AG10803 (cell line): Measurements from ENCODE around the gene APLP1.

Source experiments
- DNase-seq: peaks from one replicate; pipeline ENCODE4 v3.0.0; 2010; ENCODE audit warnings: low read depth
- H3K4me3 ChIP-seq: 2 replicates; pipeline ENCODE4 v1.5.1; 2011; ENCODE audit warnings: mild to moderate bottlenecking, low read length, control low read depth
- TF ChIP-seq, protein P1 (sequence below): conservative IDR thresholded peaks from 2 replicates; pipeline ENCODE4 v1.5.1; 2011; ENCODE audit warnings: mild to moderate bottlenecking, low read length, control low read depth, inconsistent platforms

APLP1 gene

DNA sequence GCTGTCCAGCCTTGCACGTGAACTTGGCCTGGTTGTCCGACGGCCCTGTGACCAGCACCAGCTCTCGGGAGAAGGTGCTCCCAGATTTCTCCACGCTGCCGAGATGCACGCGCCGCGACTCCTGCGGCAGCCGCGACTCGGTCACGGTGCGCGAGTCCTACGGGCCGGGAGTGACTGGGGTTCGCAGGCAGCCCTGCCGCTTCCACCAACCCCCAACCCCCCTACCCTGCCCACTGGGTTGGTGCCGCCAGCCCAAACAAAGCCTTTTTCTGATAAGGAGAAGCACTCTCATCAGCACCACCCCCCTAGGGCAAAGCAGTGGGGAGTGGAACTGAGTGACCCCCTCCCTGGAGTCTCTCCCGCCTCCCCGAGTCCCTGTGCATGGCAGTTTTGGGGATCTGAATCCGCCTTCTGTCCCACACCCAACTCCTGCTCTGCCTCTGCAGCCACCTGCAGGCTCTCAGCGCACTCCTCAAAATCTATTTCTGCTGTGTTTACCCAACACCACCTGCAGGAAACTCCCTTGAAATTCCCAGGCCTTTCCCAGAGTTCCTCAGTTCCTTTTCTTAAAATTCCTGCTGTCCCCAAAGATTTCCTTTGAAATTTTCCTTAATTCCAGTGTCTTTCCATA, 22.2 kb upstream of the APLP1 start:
- TF ChIP-seq, protein P1, sequence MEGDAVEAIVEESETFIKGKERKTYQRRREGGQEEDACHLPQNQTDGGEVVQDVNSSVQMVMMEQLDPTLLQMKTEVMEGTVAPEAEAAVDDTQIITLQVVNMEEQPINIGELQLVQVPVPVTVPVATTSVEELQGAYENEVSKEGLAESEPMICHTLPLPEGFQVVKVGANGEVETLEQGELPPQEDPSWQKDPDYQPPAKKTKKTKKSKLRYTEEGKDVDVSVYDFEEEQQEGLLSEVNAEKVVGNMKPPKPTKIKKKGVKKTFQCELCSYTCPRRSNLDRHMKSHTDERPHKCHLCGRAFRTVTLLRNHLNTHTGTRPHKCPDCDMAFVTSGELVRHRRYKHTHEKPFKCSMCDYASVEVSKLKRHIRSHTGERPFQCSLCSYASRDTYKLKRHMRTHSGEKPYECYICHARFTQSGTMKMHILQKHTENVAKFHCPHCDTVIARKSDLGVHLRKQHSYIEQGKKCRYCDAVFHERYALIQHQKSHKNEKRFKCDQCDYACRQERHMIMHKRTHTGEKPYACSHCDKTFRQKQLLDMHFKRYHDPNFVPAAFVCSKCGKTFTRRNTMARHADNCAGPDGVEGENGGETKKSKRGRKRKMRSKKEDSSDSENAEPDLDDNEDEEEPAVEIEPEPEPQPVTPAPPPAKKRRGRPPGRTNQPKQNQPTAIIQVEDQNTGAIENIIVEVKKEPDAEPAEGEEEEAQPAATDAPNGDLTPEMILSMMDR: no peak
- H3K4me3 ChIP-seq: no peak overlapping the region
- DNase-seq: no peak

DNA sequence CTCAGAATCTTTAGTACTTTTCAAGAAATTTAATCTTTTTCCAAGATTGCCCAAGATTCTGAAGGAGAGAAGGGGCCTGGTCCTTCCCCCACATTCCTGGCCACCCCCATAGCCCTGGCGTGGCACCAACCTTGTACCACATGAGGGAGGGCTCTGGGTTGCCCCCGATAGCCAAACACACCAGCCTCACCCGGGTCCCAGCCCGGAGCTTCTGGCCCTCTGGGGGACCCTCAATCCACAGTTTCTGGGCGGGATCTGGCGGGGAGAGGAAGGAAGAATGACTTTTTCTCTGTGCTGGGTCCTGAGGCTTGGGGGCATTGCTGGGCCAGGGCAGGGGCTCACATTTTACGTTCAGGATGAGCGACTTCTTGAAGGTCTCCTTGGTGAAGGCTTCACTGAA, 20.5 kb upstream of the APLP1 start:
- no peak for DNase-seq
- H3K4me3 ChIP-seq: no peak overlapping the region
- TF ChIP-seq, protein P1: no peak

GRCh38 chr19:35848486-35848885, 19.9 kb upstream of the APLP1 start:
- TF ChIP-seq, protein P1: no peak
- H3K4me3 ChIP-seq: no peak overlapping the region

DNA sequence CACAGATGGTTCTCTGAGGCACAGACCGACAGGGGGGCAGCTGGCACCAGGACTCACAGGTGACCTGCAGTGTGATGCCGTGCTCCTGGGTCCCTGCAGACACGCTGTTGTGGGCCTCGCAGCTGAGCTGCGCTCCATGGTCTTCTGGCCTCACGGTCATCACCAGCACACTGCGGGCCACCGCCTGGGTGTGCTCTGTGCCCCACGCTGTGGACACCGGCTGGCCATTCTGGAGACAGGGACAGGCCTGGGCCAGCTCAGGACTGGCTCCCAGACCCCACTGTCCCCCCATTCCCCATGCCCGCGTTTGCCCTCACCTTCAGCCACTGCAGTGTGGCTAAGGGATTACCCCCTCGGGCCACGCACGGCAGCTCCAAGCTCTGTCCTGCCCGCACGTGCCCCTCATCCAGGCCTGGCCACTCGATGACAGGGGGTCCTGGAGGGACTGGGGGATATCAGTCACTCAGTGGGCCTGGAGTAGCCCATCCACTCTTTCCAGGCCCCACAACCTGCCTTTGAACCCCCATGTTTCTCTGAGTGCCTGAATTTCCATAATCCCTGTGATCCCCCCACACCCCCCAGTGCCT, 19.4 kb upstream of the APLP1 start:
- DNase-seq: no peak
- no peak overlapping the region for H3K4me3 ChIP-seq
- TF ChIP-seq, protein P1: no peak

More at GRCh38 chr19:35848486-35848885, 19.9 kb upstream of the APLP1 start:
- DNase-seq: no peak

DNA sequence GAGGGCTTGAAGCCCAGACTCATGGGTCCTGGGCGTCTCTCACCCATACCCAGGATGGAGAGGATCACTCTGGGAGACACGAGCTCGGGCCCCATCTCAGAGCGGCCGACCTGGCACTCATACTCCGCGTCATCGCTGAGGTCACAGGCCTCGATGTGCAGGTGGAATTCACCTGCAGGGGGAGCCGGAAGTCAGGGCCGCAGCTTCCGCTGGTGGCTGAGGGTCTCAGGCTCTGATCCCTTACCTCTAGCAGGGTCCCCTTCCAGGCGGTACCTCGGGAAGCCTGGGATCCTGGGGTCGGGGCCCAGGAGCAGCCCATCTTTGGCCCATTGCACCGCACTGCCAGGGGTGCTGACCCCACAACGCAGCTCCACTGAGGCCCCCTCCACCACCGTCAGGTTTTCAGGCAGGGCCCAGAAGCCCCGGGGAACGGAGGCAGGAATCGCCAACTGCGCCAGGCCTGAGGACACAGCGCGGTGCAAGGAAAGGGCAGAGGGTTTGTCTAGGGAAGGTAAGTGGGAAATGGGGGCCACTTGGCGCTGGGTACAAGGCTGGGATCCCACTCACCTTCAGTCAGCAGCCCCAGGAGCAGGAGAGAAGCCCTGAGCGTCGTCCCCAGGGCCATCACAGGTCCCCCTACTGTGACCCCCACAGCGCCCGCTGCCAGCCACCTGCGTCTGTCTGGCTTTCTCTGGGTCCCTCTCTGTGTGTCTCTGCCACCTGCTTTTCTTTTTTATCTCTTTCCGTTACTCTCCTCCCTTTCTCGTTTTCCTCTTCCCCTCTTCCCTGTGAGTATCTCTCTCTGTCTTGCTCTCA, 17.0 kb upstream of the APLP1 start:
- TF ChIP-seq, protein P1: no peak
- DNase-seq: no peak
- H3K4me3 ChIP-seq: no peak overlapping the region

DNA sequence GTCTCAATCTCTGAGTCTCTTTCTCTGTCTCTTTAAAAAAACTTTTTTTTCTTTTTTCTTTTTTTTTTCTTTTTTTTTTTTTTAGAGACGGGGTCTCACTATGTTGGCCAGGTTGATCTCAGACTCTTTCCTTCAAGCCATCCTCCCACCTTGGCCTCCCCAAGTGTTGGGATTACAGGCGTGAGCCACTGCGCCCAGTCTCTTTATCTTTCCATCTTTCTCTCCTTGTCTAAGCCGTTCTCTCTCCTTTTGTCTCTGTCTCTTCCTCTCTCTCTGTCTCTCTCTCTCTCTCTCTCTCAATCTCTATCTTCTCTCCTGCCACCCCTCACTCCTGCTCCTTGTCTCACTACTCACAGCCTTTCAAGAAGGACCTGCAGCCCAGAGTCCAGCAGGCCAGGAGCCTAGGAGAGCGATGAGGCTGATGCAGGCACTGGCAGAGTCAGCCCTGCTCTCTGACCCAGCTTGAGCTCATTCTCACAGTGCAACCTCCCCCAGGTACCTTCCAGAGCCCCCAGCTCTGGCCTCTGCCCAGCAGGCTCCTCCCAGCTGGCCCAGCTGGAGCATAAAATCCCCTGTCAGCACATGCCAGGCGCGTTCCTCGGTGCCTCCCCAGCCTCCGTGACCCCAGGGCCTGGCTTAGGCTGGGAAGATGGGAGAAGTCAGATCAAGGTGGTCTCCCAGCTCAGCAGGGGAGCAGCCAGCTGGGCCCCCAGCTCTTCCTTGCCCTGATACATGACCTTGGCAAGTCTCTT, 16.2 kb upstream of the APLP1 start, which contains the start of gene NPHS1:
TSS of gene NPHS1 (minus strand) at position 476 of the 752 bp plus-strand sequence. CDS start 667 bp downstream, outside the sequence.
- H3K4me3 ChIP-seq: no peak within 1 kb of the TSS
- TF ChIP-seq, protein P1: no peak

More for the DNA sequence above, 16.2 kb upstream of the APLP1 start, which contains the start of gene NPHS1:
- no peak for DNase-seq
